Activated CD4-positive, alpha-beta T cell treated with anti-CD3 and anti-CD28 coated beads, Interleukin-2, amount 50 U/mL, for 24 hours (primary cell): Measurements from ENCODE around the gene EFTUD2.

ENCODE experiments used
- DNase-seq, 2 donors: peaks; one replicate each; pipeline ENCODE4 v3.0.0-alpha.2; 2020; ENCODE audit warnings: low read depth in 1 of 2, low spot score in 1 of 2

The EFTUD2 gene

GRCh38 chr17:44910231-44911106 lies 11.2 kb upstream of the EFTUD2 start:
- DNase-seq = no peak

GRCh38 chr17:44909681-44910144 lies 10.5 kb upstream of the EFTUD2 start:
- no peak for DNase-seq

DNA sequence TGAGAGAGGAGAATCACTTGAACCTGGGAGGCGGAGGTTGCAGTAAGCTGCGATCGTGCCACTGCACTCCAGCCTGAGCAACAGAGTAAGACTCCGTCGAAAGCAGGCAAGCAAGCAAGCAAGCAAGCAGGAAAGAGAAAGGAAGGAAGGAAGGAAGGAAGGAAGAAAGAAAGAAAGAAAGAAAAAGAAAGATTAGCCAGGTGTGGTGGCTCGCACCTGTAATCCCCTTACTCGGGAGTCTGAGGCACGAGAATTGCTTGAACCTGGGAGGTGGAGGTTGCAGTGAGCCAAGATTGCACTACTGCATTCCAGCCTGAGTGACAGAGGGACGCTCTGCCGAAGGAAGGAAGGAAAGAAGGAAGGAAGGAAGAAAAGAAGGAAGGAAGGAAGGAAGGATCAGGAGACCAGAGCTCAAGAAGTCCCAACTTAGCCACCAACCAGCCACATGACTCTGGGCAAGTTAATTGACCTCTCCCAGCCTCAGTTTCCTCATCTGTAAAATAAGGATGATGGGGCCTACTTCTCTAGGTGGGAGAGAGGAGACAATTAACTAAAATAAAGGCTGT lies 9.6 kb upstream of the EFTUD2 start:
- DNase-seq = no peak

DNA sequence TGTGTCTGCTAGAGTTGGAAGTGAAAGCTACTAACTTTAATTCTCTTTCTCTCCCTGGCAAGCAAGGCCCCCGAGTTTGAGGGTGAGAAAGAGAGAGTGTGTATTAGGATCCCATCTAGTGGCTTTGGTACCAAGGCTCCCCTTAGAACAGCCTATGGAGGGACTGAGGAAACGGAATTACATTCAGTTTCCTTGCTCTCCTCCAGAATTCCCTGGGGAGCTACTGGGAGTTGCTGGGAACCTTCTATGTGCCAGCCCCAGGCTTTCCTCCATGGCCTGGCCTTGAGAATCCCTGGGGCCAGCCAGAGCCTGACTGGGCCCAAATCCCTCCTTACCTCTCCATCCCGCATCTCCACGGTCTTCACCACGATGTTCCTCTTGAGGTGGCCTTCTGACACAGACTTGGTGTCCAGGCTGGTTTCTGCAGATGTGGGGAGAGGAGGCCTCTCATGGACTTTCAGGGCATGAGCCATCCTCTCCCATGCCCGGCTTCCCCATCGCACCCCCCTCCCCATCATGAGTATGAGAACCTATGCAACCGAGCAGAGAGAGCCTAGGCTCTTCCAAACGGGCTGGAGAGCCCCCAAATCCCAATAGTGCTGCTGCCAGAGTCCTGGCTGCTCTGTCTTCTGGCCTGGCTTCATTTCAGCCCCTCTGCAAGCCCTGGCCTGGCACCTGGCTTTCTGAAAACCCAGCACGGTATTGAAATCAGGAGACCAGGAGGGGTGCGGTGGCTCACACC lies 8.7 kb upstream of the EFTUD2 start:
- no peak for DNase-seq

GRCh38 chr17:44906763-44907728 lies 7.8 kb upstream of the EFTUD2 start:
- no peak for DNase-seq

DNA sequence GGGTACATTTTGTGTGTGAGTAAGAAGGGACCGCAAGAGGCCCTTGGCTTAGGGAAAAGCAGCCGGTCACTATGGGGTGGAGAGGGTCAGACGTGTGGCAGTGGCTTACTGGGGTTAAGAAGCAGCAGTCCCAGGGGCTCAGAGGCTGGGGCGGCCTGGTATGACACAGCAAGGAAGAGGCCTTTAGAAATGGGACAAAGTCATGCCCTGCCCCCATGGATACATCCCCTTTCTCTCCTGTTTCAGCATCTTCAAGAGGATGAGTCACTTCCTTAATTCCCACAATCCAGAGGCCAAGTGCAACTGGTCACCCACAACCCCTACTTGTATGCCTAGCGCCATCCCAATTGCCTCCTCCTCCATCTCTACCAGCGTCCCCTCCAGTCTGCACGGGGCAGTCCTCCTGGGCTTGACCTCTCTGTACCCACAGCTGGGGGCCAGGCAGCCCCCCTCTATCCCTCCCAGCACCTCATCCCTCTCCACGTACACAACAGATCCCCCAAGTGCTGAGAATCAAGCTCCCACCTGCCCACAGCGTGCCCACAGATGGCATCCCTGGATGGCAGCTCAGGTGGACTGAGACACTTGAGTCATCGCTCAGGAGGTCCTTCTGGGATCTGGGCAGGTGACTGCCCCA lies 6.9 kb upstream of the EFTUD2 start:
- DNase-seq = no peak

DNA sequence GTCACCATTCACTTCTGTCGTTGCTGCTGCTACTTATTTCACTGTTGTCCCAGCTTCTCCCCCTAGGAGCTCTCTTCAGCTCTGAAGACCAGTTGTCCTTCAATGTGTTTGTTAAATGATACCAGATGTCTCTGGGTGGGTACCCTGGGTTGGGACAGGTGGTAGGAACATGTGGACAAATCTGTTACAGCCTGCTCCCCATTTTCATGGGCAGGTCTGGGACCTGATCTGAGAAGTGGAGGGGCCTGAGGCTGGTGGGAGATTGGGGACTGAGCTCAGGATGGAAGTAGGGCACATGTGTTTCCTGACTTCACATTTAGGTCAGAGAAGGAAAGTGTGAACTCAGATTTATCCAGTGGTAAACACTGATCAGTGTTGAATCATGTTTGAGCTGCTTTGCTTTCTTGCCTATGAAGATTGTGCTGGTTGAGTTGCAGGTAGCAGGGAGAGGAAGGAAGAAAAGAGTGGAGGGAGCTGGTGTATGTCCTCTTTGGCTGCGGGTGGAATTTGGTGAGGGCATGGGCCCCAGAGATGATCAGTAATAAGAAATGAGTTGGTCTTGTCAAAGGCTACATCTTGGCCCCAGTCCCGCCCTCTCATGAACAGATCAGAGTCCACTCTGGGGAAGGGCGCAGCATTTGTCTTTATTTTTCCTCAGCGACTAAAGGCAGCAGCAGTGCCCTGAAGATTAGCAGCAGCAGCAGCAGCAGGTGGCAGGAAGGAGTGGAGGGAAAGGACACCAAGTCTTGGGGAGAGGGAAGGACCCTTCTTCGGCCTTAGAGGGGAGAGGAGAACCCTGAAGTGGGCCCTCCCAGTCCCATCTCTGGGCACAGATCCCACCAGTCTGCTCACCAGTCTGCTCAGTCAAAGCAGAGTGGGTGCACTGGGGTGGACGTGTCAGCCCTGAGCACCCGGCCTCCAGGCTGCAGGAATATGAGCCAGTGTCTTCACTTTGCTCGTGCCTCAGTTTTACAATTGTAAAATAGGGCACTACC lies 6.1 kb upstream of the EFTUD2 start:
- no peak for DNase-seq

DNA sequence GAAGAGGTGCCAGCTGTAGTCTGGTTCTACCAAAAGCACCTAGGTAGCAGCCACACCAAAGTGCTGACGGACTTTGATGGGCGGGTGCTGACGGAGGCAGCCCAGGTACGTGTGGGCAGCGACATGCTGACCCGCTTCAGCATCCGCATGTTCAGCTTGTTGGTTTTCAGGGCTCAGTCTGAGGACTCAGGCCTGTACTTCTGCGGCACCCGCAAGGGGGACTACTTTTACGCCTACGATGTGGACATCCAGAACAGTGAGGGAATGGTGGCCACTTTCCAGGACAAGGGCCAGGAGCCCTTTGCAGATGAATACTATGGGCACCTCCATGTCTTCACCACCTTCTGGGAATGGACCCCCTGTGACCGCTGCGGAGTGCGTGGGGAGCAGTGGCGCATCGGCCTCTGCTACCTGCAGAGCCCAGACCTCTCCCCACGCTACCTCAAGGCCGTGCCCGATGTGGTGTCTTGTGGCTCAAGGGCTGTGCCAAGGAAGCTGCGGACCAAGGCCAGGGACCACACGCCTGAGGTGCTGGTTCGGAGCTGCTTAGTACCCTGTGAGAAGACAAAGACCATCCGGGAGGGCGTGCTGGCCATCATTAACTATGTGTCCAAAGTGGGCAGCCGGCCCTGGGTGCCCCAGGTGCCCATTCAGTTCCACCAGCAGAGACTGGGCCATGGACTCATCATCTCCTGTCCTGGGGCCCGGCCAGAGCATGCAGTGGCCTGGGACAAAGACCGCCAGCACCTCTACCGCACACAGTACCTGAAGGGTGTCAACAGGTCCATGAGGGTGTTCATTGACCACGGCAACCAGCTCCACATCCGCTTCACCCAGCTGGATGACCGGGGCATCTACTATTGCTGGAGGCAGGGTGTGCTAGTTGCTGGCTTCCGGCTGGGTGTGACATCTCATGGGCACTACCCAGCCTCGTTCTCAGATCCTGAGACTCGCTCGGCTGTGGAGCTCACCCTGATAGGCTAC lies 5.0 kb upstream of the EFTUD2 start:
- DNase-seq = no peak

DNA sequence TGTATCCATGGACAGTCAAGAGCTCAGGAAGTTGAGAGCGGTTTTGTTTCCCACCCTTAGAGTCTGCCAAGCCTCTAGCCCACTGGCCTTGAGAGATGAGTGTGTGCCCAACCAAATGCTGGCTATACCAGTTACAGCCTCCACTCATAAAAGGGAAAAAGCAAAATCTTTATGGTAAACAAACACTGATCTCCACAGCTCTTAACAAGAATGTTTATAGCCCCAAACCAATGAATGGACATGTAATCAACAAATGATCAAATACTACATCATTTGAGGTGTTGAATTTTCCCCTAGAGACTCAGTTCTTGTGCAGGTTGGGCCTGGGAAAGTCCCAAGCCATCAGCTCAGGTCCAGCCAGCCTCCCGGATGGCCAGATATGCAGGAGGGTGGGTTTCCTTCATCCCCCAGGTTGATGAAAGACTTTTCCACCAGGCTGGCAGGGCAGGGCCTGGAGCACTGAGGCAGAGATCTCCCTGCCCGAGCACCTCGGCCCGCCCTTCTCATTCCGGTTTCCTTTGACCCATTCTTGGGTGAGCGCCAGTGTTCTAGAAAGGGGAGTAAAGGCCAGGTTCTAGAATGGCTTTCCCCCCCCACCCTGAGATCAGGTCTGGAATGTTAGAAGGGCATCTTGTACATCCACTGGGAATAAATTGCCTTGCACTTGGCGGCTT lies 3.9 kb upstream of the EFTUD2 start:
- DNase-seq = no peak

GRCh38 chr17:44902135-44902760 lies 3.0 kb upstream of the EFTUD2 start:
- no peak for DNase-seq

GRCh38 chr17:44901411-44901921 lies 2.2 kb upstream of the EFTUD2 start:
- no peak for DNase-seq

DNA sequence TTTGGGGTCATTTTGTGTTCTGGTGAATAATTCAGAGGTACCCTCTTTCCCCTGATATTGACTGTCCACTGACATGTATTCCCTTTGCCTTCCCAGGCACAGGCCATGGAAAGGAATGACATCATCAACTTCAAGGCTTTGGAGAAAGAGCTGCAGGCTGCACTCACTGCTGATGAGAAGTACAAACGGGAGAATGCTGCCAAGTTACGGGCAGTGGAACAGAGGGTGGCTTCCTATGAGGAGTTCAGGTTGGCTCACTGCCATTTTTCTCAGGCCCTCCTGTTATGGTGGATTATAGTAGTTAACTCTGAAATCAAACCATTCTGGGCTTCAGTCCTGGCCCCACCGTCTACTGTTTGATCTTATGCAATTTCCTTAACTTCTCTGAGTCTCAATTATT lies 1.6 kb upstream of the EFTUD2 start:
- DNase-seq = no peak

- DNase-seq = peak in 1 of 2 donors; percentile 12
Observed at GRCh38 chr17:44898768-44899073, 524 bp downstream of the EFTUD2 start.

DNA sequence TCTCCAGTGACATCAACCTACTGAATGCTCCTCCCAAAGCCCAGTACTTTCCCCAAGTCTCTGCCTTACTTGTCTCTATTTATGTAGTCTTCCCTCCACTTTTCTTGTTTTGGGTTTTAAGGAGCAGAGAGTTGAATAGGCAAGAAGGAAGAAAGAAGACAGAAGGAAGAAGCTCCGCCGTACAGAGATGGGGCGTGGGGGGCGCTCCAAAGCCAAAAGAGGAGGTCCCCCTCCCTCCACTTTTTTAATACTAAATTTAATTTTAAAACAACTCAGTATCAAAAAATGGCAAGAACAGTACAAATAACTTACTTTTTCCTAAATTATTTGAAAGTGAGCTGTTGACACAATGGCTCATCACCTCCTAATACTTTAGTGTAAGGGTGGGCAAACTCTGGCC lies 4.6 kb downstream of the EFTUD2 start:
- DNase-seq = no peak

GRCh38 chr17:44892250-44892649 lies 7.0 kb downstream of the EFTUD2 start:
- no peak for DNase-seq

GRCh38 chr17:44889003-44889402 lies 10.2 kb downstream of the EFTUD2 start:
- DNase-seq = no peak
